ENCODE results near the gene PLTP. TPM values are rescaled to one million over a fixed set of nuclear protein-coding genes. Genes with fewer than 3 reads are reported as not detected.

PLTP gene
- total and polyA plus RNA-seq, 2 of the 13 experiments (the other 11 are each of a cell fraction or from before 2014, with no cell fraction given) = 16.9 to 28.6 TPM

DNA sequence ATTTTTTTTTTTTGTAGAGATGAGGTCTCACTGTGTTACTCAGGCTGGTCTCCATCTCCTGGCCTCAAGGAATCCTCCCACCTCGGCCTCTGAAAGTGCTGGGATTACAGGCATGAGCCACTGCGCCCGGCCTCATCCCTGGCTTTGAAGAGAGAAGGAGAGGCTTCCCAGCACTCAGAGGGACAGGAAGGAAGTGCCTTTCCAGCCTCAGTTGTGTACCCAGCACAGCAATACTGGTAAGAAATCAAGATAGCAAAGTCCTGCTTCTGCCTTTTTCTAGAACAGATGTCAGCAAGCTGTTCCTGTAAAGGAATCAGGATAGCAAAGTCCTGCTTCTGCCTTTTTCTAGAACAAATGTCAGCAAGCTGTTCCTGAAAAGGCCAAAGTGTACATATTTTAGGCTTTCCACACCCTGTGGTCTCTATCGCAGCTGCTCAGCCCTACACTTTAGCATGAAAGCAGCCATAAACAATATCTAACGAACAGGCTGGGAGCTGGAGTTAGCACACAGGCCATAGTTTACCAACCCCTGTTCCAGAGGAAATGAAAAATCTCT lies 6.3 kb upstream of the PLTP start (continued):
- TF ChIP-seq, protein P1, sequence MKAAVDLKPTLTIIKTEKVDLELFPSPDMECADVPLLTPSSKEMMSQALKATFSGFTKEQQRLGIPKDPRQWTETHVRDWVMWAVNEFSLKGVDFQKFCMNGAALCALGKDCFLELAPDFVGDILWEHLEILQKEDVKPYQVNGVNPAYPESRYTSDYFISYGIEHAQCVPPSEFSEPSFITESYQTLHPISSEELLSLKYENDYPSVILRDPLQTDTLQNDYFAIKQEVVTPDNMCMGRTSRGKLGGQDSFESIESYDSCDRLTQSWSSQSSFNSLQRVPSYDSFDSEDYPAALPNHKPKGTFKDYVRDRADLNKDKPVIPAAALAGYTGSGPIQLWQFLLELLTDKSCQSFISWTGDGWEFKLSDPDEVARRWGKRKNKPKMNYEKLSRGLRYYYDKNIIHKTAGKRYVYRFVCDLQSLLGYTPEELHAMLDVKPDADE (CRISPR knock-in tag; IDR thresholded peaks at IDR 0.05) = peak; percentile 68; the same call in 1 of the 2 replicates
- TF ChIP-seq HNF4A (CRISPR knock-in tag; IDR thresholded peaks at IDR 0.05) (peak; percentile 23; the same call in 1 of the 2 replicates), ZSCAN31 (CRISPR knock-in tag; IDR thresholded peaks at IDR 0.05; ENCODE audit: low read depth) (0 out of 2 replicates have a peak, but pooled peaks have one; percentile 31), SP2 (CRISPR knock-in tag; IDR thresholded peaks at IDR 0.05) (no peak), DNMT3B (CRISPR knock-in tag; conservative IDR thresholded peaks at IDR 0.05) (no peak), ZNF292 (CRISPR knock-in tag; IDR thresholded peaks at IDR 0.05; ENCODE audit: borderline replicate concordance, low read depth) (peak; percentile 45; the same call in 1 of the 2 replicates), DR1 (CRISPR knock-in tag; IDR thresholded peaks at IDR 0.05) (no peak), KAT8 (CRISPR knock-in tag; IDR thresholded peaks at IDR 0.05) (0 out of 2 replicates have a peak, but pooled peaks have one; percentile 40), MEIS2 (CRISPR knock-in tag; IDR thresholded peaks at IDR 0.05) (0 out of 2 replicates have a peak, but pooled peaks have one; percentile 40), ZNF766 (CRISPR knock-in tag; IDR thresholded peaks at IDR 0.05; ENCODE audit: borderline replicate concordance) (0 out of 2 replicates have a peak, but pooled peaks have one; percentile 26), NCOA1 (CRISPR knock-in tag; IDR thresholded peaks at IDR 0.05) (0 out of 2 replicates have a peak, but pooled peaks have one; percentile 21), SALL1 (CRISPR knock-in tag; IDR thresholded peaks at IDR 0.05) (no peak), KLF12 (CRISPR knock-in tag; IDR thresholded peaks at IDR 0.05; ENCODE audit: borderline replicate concordance) (peak; percentile 54; the same call in 1 of the 2 replicates)
- TF ChIP-seq, protein P2, sequence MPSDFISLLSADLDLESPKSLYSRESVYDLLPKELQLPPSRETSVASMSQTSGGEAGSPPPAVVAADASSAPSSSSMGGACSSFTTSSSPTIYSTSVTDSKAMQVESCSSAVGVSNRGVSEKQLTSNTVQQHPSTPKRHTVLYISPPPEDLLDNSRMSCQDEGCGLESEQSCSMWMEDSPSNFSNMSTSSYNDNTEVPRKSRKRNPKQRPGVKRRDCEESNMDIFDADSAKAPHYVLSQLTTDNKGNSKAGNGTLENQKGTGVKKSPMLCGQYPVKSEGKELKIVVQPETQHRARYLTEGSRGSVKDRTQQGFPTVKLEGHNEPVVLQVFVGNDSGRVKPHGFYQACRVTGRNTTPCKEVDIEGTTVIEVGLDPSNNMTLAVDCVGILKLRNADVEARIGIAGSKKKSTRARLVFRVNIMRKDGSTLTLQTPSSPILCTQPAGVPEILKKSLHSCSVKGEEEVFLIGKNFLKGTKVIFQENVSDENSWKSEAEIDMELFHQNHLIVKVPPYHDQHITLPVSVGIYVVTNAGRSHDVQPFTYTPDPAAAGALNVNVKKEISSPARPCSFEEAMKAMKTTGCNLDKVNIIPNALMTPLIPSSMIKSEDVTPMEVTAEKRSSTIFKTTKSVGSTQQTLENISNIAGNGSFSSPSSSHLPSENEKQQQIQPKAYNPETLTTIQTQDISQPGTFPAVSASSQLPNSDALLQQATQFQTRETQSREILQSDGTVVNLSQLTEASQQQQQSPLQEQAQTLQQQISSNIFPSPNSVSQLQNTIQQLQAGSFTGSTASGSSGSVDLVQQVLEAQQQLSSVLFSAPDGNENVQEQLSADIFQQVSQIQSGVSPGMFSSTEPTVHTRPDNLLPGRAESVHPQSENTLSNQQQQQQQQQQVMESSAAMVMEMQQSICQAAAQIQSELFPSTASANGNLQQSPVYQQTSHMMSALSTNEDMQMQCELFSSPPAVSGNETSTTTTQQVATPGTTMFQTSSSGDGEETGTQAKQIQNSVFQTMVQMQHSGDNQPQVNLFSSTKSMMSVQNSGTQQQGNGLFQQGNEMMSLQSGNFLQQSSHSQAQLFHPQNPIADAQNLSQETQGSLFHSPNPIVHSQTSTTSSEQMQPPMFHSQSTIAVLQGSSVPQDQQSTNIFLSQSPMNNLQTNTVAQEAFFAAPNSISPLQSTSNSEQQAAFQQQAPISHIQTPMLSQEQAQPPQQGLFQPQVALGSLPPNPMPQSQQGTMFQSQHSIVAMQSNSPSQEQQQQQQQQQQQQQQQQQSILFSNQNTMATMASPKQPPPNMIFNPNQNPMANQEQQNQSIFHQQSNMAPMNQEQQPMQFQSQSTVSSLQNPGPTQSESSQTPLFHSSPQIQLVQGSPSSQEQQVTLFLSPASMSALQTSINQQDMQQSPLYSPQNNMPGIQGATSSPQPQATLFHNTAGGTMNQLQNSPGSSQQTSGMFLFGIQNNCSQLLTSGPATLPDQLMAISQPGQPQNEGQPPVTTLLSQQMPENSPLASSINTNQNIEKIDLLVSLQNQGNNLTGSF (CRISPR knock-in tag; IDR thresholded peaks at IDR 0.05) = 0 out of 2 replicates have a peak, but pooled peaks have one; percentile 55

Data from HepG2 (cell line).